Testis (tissue), 2 donors: ENCODE results near the gene MOSPD3.

Source experiments
- POLR2A ChIP-seq: fragments of 450-650 bp; IDR thresholded peaks from one replicate; pipeline ENCODE4 v1.6.1; 2017; ENCODE audit warnings: antibody characterized with exemption, mild to moderate bottlenecking, moderate library complexity
- TF ChIP-seq, protein P1 (sequence below), 3 experiments: fragments of 450-650 bp in 2 of 3; fragments of 200-600 bp in 1 of 3; sonication (generic) in 1 of 3; IDR thresholded peaks; one replicate each; pipeline ENCODE4 v1.5.1; 2016 to 2019; ENCODE audit warnings: antibody characterized with exemption in 3 of 3, mild to moderate bottlenecking in 2 of 3, moderate library complexity in 1 of 3

DNA sequence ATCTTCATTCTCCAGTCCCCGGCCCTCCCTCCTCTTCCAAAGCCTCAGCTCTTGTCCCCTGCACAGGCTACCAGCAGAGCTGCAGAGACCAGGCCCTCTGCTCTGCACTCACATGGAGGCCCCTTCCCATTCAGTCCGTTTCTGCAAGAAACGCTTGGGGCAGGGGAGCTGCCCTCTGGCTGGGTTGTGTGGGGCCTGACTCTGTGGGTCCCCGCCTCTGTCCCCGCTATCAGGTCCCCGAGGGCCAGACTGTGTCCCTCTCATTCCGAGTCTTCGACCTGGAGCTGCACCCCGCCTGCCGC is 8.7 kb upstream of the MOSPD3 start:
- TF ChIP-seq POLR2A = no peak
- TF ChIP-seq, protein P1, sequence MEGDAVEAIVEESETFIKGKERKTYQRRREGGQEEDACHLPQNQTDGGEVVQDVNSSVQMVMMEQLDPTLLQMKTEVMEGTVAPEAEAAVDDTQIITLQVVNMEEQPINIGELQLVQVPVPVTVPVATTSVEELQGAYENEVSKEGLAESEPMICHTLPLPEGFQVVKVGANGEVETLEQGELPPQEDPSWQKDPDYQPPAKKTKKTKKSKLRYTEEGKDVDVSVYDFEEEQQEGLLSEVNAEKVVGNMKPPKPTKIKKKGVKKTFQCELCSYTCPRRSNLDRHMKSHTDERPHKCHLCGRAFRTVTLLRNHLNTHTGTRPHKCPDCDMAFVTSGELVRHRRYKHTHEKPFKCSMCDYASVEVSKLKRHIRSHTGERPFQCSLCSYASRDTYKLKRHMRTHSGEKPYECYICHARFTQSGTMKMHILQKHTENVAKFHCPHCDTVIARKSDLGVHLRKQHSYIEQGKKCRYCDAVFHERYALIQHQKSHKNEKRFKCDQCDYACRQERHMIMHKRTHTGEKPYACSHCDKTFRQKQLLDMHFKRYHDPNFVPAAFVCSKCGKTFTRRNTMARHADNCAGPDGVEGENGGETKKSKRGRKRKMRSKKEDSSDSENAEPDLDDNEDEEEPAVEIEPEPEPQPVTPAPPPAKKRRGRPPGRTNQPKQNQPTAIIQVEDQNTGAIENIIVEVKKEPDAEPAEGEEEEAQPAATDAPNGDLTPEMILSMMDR (IDR thresholded peaks at IDR 0.05) = no peak
